ENCODE data around the gene MYO6.

Gene MYO6

GRCh38 chr6:75762063-75762462 lies 13.0 kb downstream of the MYO6 start:
- H3K4me1 ChIP-seq (ENCODE audit: insufficient read depth, insufficient read length): no peaks in the 10 kb centered on the region
- no peaks in the 10 kb centered on the region for H3K36me3 ChIP-seq (ENCODE audit: insufficient read depth, insufficient read length, low read length)
- no peaks in the 10 kb centered on the region for H3K9me3 ChIP-seq (ENCODE audit: insufficient read depth, low read length)
- no peaks in the 10 kb centered on the region for H3K27me3 ChIP-seq (ENCODE audit: insufficient read depth, insufficient read length)
- no peak for DNase-seq (ENCODE audit: low read depth, low spot score)
- no peak overlapping the region for H3K4me3 ChIP-seq (ENCODE audit: insufficient read length, low read depth)
- H3K9ac ChIP-seq (ENCODE audit: insufficient read length, low read depth): no peak overlapping the region
- no peak for TF ChIP-seq SUZ12 (IDR thresholded peaks at IDR 0.05; ENCODE audit: extremely low read depth, insufficient read depth, insufficient read length)
- no peak for TF ChIP-seq ZNF274 (IDR thresholded peaks at IDR 0.05; ENCODE audit: low read depth, low read length)

- H3K27me3 ChIP-seq (ENCODE audit: insufficient read depth, insufficient read length): no peaks in the 10 kb centered on the region
- H3K4me3 ChIP-seq (ENCODE audit: insufficient read length, low read depth): no peak overlapping the region
- H3K36me3 ChIP-seq (ENCODE audit: insufficient read depth, insufficient read length, low read length): no peaks in the 10 kb centered on the region
- DNase-seq (ENCODE audit: low read depth, low spot score): no peak
- no peaks in the 10 kb centered on the region for H3K9me3 ChIP-seq (ENCODE audit: insufficient read depth, low read length)
- H3K9ac ChIP-seq (ENCODE audit: insufficient read length, low read depth): no peak overlapping the region
- TF ChIP-seq ZNF274 (IDR thresholded peaks at IDR 0.05; ENCODE audit: low read depth, low read length): no peak
- no peak for TF ChIP-seq YY1 (IDR thresholded peaks at IDR 0.05; ENCODE audit: insufficient read depth, insufficient read length)
- no peak for TF ChIP-seq SUZ12 (IDR thresholded peaks at IDR 0.05; ENCODE audit: extremely low read depth, insufficient read depth, insufficient read length)
- no peaks in the 10 kb centered on the region for H3K4me1 ChIP-seq (ENCODE audit: insufficient read depth, insufficient read length)
Measured at GRCh38 chr6:75766387-75766786, 17.3 kb downstream of the MYO6 start.

GRCh38 chr6:75770844-75771243 lies 21.8 kb downstream of the MYO6 start:
- H3K36me3 ChIP-seq (ENCODE audit: insufficient read depth, insufficient read length, low read length): no peaks in the 10 kb centered on the region
- H3K9ac ChIP-seq (ENCODE audit: insufficient read length, low read depth): no peak overlapping the region
- DNase-seq (ENCODE audit: low read depth, low spot score): no peak
- H3K4me3 ChIP-seq (ENCODE audit: insufficient read length, low read depth): no peak overlapping the region
- H3K9me3 ChIP-seq (ENCODE audit: insufficient read depth, low read length): no peaks in the 10 kb centered on the region
- no peak for TF ChIP-seq SUZ12 (IDR thresholded peaks at IDR 0.05; ENCODE audit: extremely low read depth, insufficient read depth, insufficient read length)
- no peaks in the 10 kb centered on the region for H3K27me3 ChIP-seq (ENCODE audit: insufficient read depth, insufficient read length)
- H3K4me1 ChIP-seq (ENCODE audit: insufficient read depth, insufficient read length): no peaks in the 10 kb centered on the region

- TF ChIP-seq SUZ12 (IDR thresholded peaks at IDR 0.05; ENCODE audit: extremely low read depth, insufficient read depth, insufficient read length) (no peak), ZNF274 (IDR thresholded peaks at IDR 0.05; ENCODE audit: low read depth, low read length) (no peak), YY1 (IDR thresholded peaks at IDR 0.05; ENCODE audit: insufficient read depth, insufficient read length) (no peak)
- DNase-seq (ENCODE audit: low read depth, low spot score): no peak
- no peaks in the 10 kb centered on the region for H3K27me3 ChIP-seq (ENCODE audit: insufficient read depth, insufficient read length)
- H3K36me3 ChIP-seq (ENCODE audit: insufficient read depth, insufficient read length, low read length): no peaks in the 10 kb centered on the region
- no peaks in the 10 kb centered on the region for H3K4me1 ChIP-seq (ENCODE audit: insufficient read depth, insufficient read length)
- H3K4me3 ChIP-seq (ENCODE audit: insufficient read length, low read depth): no peak overlapping the region
- H3K9ac ChIP-seq (ENCODE audit: insufficient read length, low read depth): no peak overlapping the region
- no peaks in the 10 kb centered on the region for H3K9me3 ChIP-seq (ENCODE audit: insufficient read depth, low read length)
Measured at GRCh38 chr6:75775219-75775618, 26.2 kb downstream of the MYO6 start.

- no peak overlapping the region for H3K9ac ChIP-seq (ENCODE audit: insufficient read length, low read depth)
- no peaks in the 10 kb centered on the region for H3K27me3 ChIP-seq (ENCODE audit: insufficient read depth, insufficient read length)
- no peak for DNase-seq (ENCODE audit: low read depth, low spot score)
- H3K4me3 ChIP-seq (ENCODE audit: insufficient read length, low read depth): no peak overlapping the region
- no peaks in the 10 kb centered on the region for H3K36me3 ChIP-seq (ENCODE audit: insufficient read depth, insufficient read length, low read length)
- TF ChIP-seq ZNF274 (IDR thresholded peaks at IDR 0.05; ENCODE audit: low read depth, low read length) (no peak), SUZ12 (IDR thresholded peaks at IDR 0.05; ENCODE audit: extremely low read depth, insufficient read depth, insufficient read length) (no peak), YY1 (IDR thresholded peaks at IDR 0.05; ENCODE audit: insufficient read depth, insufficient read length) (no peak)
- H3K9me3 ChIP-seq (ENCODE audit: insufficient read depth, low read length): no peaks in the 10 kb centered on the region
- no peaks in the 10 kb centered on the region for H3K4me1 ChIP-seq (ENCODE audit: insufficient read depth, insufficient read length)
Measured at GRCh38 chr6:75776461-75776860, 27.4 kb downstream of the MYO6 start.

GRCh38 chr6:75778757-75779156 lies 29.7 kb downstream of the MYO6 start:
- no peaks in the 10 kb centered on the region for H3K4me1 ChIP-seq (ENCODE audit: insufficient read depth, insufficient read length)
- no peaks in the 10 kb centered on the region for H3K9me3 ChIP-seq (ENCODE audit: insufficient read depth, low read length)
- H3K27me3 ChIP-seq (ENCODE audit: insufficient read depth, insufficient read length): no peaks in the 10 kb centered on the region
- TF ChIP-seq YY1 (IDR thresholded peaks at IDR 0.05; ENCODE audit: insufficient read depth, insufficient read length) (no peak), SUZ12 (IDR thresholded peaks at IDR 0.05; ENCODE audit: extremely low read depth, insufficient read depth, insufficient read length) (no peak)
- H3K4me3 ChIP-seq (ENCODE audit: insufficient read length, low read depth): no peak overlapping the region
- no peaks in the 10 kb centered on the region for H3K36me3 ChIP-seq (ENCODE audit: insufficient read depth, insufficient read length, low read length)
- no peak for DNase-seq (ENCODE audit: low read depth, low spot score)
- no peak overlapping the region for H3K9ac ChIP-seq (ENCODE audit: insufficient read length, low read depth)

- no peak for DNase-seq (ENCODE audit: low read depth, low spot score)
- Histone ChIP-seq H3K9ac (ENCODE audit: insufficient read length, low read depth) (no peak overlapping the region), H3K4me1 (ENCODE audit: insufficient read depth, insufficient read length) (no peaks in the 10 kb centered on the region), H3K4me3 (ENCODE audit: insufficient read length, low read depth) (no peak overlapping the region), H3K36me3 (ENCODE audit: insufficient read depth, insufficient read length, low read length) (no peaks in the 10 kb centered on the region), H3K9me3 (ENCODE audit: insufficient read depth, low read length) (no peaks in the 10 kb centered on the region), H3K27me3 (ENCODE audit: insufficient read depth, insufficient read length) (no peaks in the 10 kb centered on the region)
- TF ChIP-seq SUZ12 (IDR thresholded peaks at IDR 0.05; ENCODE audit: extremely low read depth, insufficient read depth, insufficient read length) (no peak), ZNF274 (IDR thresholded peaks at IDR 0.05; ENCODE audit: low read depth, low read length) (no peak)
Measured at GRCh38 chr6:75786152-75786551, 37.1 kb downstream of the MYO6 start.

- Histone ChIP-seq H3K9ac (ENCODE audit: insufficient read length, low read depth) (no peak overlapping the region), H3K4me3 (ENCODE audit: insufficient read length, low read depth) (no peak overlapping the region), H3K36me3 (ENCODE audit: insufficient read depth, insufficient read length, low read length) (no peaks in the 10 kb centered on the region), H3K9me3 (ENCODE audit: insufficient read depth, low read length) (no peaks in the 10 kb centered on the region), H3K4me1 (ENCODE audit: insufficient read depth, insufficient read length) (no peaks in the 10 kb centered on the region), H3K27me3 (ENCODE audit: insufficient read depth, insufficient read length) (no peaks in the 10 kb centered on the region)
- no peak for TF ChIP-seq ZNF274 (IDR thresholded peaks at IDR 0.05; ENCODE audit: low read depth, low read length)
- no peak for TF ChIP-seq SUZ12 (IDR thresholded peaks at IDR 0.05; ENCODE audit: extremely low read depth, insufficient read depth, insufficient read length)
- no peak for TF ChIP-seq YY1 (IDR thresholded peaks at IDR 0.05; ENCODE audit: insufficient read depth, insufficient read length)
- no peak for DNase-seq (ENCODE audit: low read depth, low spot score)
Measured at GRCh38 chr6:75788894-75789293, 39.9 kb downstream of the MYO6 start.
